ENCODE results near the gene PNISR.

The PNISR gene

GRCh38 chr6:99426451-99426757 is 1.3 kb upstream of the PNISR start:
- in situ Hi-C loops (cut with HindIII; ENCODE audit: low pct_unique_long_range_greater_than_20kb, low sequenced_read_pairs) = no loop called here
- TF ChIP-seq JUND (IDR thresholded peaks at IDR 0.05; ENCODE audit: low read depth) = no peak
- DNase-seq (ENCODE audit: low read depth in 1 of 2, low spot score in 1 of 2) = no peak

- no peak for TF ChIP-seq JUND (IDR thresholded peaks at IDR 0.05; ENCODE audit: low read depth)
- in situ Hi-C loops (cut with HindIII; ENCODE audit: low pct_unique_long_range_greater_than_20kb, low sequenced_read_pairs) = no loop called here
- DNase-seq (ENCODE audit: low read depth in 1 of 2, low spot score in 1 of 2) = peak; percentile 2 to 87
These were observed 741 bp upstream of the PNISR start for GRCh38 chr6:99425647-99426450.

- TF ChIP-seq JUND (IDR thresholded peaks at IDR 0.05; ENCODE audit: low read depth) = no peak
- DNase-seq (ENCODE audit: low read depth in 1 of 2, low spot score in 1 of 2) = no peak
- in situ Hi-C loops (cut with HindIII; ENCODE audit: low pct_unique_long_range_greater_than_20kb, low sequenced_read_pairs) = no loop called here
These were observed 1.1 kb downstream of the PNISR start for GRCh38 chr6:99424022-99424421.

DNA sequence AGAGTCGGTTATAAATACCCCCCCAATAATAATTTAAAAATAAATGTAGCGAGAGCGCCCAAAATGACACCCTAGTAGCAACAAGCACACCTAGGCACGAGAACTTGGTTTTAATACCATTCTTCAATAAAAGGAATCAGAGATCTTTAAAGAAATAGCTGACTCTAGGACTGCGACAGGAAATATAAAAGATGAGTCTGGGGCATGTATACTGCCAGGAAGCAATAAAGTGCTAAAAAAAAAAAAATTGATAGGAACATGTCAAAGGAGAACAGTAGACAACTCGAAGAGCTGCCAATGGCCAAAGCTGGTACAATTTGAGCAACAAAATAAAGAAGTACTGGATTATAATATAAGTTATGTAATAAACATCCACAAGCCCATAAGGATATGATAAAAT is 2.2 kb downstream of the PNISR start:
- DNase-seq (ENCODE audit: low read depth in 1 of 2, low spot score in 1 of 2) = no peak
- in situ Hi-C loops (cut with HindIII; ENCODE audit: low pct_unique_long_range_greater_than_20kb, low sequenced_read_pairs) = no loop called here
- no peak for TF ChIP-seq JUND (IDR thresholded peaks at IDR 0.05; ENCODE audit: low read depth)

GRCh38 chr6:99416892-99417767 is 8.0 kb downstream of the PNISR start:
- in situ Hi-C loops (cut with HindIII; ENCODE audit: low pct_unique_long_range_greater_than_20kb, low sequenced_read_pairs) = no loop called here
- no peak for TF ChIP-seq JUND (IDR thresholded peaks at IDR 0.05; ENCODE audit: low read depth)
- no peak for DNase-seq (ENCODE audit: low read depth in 1 of 2, low spot score in 1 of 2)

DNA sequence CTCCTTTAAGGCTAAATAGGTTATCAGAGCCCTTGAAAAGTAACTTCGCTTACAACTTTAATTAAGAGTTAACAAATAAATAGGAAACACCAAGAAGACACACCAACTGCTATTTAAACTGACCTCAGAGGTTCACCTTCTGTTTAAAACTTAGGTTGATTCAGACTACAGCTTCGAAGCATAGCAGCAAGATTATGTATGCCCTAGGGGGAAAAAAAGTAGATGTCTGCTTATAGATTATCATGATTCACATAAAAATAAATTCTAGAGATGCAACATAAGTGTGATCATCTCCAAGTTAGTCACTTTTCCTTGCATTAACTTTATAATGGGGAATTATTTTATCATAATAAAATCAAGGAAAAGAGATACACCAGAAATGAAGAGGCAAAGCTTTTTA is 8.9 kb downstream of the PNISR start:
- no peak for DNase-seq (ENCODE audit: low read depth in 1 of 2, low spot score in 1 of 2)
- no peak for TF ChIP-seq JUND (IDR thresholded peaks at IDR 0.05; ENCODE audit: low read depth)
- in situ Hi-C loops (cut with HindIII; ENCODE audit: low pct_unique_long_range_greater_than_20kb, low sequenced_read_pairs) = no loop called here

- DNase-seq (ENCODE audit: low read depth in 1 of 2, low spot score in 1 of 2) = no peak
- TF ChIP-seq JUND (IDR thresholded peaks at IDR 0.05; ENCODE audit: low read depth) = no peak
- in situ Hi-C loops (cut with HindIII; ENCODE audit: low pct_unique_long_range_greater_than_20kb, low sequenced_read_pairs) = no loop called here
These were observed 9.7 kb downstream of the PNISR start for GRCh38 chr6:99415446-99415845.

DNA sequence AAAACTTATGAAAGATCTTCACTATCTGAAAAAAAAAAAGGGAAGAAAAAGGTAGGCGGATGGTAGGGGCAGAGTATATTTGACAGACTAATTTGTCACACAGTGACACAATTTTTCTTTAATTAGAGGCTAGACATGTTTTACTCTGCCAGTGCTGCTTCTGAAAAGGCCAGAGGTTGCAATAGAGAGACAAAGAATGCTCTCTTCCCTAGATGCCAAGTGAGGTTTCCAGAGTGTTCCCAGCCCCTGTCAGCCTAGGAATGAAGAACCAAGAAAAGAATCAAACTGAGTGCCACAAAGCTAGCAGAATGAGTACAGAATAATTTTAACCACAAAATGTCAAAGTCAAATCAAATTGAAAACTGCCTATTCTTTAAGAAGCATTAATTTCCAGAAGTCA is 13.0 kb downstream of the PNISR start:
- TF ChIP-seq JUND (IDR thresholded peaks at IDR 0.05; ENCODE audit: low read depth) = no peak
- DNase-seq (ENCODE audit: low read depth in 1 of 2, low spot score in 1 of 2) = no peak
- in situ Hi-C loops (cut with HindIII; ENCODE audit: low pct_unique_long_range_greater_than_20kb, low sequenced_read_pairs) = no loop called here

DNA sequence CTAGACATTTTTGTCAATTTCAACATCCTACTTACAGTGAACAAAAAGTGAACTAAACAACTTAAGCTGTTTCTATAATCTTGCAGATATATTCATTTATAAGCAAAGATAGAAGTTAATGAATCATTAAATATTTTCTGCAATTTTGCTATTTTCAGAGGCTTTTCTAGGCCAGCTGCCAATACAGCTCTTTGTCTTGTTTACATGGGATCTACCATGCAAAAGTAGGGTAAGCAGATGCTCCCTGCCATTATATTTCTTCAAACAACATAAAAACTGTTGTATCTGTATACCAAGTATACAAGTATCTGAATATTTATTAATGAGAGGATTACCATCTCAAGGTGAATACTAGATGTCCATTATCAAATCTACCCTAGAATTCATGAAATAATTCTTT is 15.4 kb downstream of the PNISR start:
- TF ChIP-seq JUND (IDR thresholded peaks at IDR 0.05; ENCODE audit: low read depth) = no peak
- in situ Hi-C loops (cut with HindIII; ENCODE audit: low pct_unique_long_range_greater_than_20kb, low sequenced_read_pairs) = no loop called here
- DNase-seq (ENCODE audit: low read depth in 1 of 2, low spot score in 1 of 2) = no peak

- in situ Hi-C loops (cut with HindIII; ENCODE audit: low pct_unique_long_range_greater_than_20kb, low sequenced_read_pairs) = no loop called here
These were observed 18.0 kb downstream of the PNISR start for GRCh38 chr6:99407076-99407475.

GRCh38 chr6:99402448-99402847 is 22.7 kb downstream of the PNISR start:
- TF ChIP-seq JUND (IDR thresholded peaks at IDR 0.05; ENCODE audit: low read depth) = no peak
- DNase-seq (ENCODE audit: low read depth in 1 of 2, low spot score in 1 of 2) = no peak
- in situ Hi-C loops (cut with HindIII; ENCODE audit: low pct_unique_long_range_greater_than_20kb, low sequenced_read_pairs) = no loop called here

More at GRCh38 chr6:99407076-99407475, 18.0 kb downstream of the PNISR start:
- TF ChIP-seq JUND (IDR thresholded peaks at IDR 0.05; ENCODE audit: low read depth) = no peak
- DNase-seq (ENCODE audit: low read depth in 1 of 2, low spot score in 1 of 2) = no peak

- in situ Hi-C loops (cut with HindIII; ENCODE audit: low pct_unique_long_range_greater_than_20kb, low sequenced_read_pairs) = no loop called here
- DNase-seq (ENCODE audit: low read depth in 1 of 2, low spot score in 1 of 2) = no peak
- TF ChIP-seq JUND (IDR thresholded peaks at IDR 0.05; ENCODE audit: low read depth) = no peak
These were observed 27.8 kb downstream of the PNISR start for GRCh38 chr6:99397287-99397686.

Measured in T47D (cell line).